CD4-positive, alpha-beta T cell treated with Interleukin-6 for 4 hours (primary cell): Measurements from ENCODE around the gene RPL31.

Source experiments
- DNase-seq: peaks from one replicate; pipeline ENCODE4 v3.0.0-alpha.2; 2020; ENCODE audit warnings: mixed read lengths

RPL31 gene

DNA sequence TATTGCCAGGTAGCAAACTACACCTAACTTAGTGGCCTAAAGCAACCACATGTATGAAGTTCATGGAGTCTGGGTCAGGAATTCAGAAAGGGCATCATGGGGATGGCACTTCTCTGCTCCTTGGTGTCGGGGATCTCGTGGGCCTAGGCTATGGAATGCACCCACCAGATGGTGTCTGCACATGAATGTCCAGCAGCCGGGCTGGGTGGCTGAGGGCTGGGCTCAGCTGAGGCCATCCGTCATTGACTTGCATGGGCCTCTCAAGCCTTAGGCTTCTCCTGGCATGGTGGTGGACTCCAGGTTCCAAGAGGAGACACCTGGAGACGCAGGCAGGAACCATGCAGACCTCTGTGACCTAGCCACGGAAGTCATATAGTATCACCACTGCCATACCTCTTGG, 26.0 kb upstream of the RPL31 start:
- no peak for DNase-seq

DNA sequence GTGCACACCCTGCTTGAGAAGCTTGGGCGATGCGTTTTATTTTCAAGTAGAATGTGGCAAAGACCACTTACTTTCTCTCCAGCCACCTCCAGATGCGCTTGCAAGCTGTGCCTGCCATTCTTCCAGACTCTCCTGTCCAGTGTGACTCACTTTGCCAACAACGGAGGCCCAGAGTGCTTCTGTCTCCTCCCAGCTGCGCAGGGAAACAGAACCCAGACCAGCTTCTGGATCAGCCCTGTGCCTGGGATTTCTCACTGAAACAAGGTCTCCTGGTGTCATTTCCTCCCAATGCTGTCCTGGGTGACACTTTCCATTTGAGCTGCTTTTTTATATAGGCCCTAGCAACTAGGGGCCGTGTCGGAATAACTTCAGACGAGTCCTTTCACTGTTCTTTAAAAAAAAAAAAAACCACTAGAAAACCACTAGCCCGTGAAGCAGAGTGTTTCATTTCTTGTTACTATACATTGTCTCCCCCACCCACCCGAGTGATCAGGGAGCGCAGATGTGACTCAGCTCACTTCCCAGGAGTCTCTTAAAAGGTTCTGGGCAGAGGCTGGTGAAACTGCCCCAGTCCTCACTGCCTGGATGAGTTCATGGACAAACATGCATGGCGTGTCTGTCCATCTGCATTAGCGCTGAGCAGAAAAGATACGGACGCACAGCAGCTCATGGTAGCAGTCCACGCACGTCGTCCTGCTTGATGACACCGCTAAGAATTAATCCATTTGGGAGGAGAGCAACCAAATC, 25.3 kb upstream of the RPL31 start:
- DNase-seq: no peak

DNA sequence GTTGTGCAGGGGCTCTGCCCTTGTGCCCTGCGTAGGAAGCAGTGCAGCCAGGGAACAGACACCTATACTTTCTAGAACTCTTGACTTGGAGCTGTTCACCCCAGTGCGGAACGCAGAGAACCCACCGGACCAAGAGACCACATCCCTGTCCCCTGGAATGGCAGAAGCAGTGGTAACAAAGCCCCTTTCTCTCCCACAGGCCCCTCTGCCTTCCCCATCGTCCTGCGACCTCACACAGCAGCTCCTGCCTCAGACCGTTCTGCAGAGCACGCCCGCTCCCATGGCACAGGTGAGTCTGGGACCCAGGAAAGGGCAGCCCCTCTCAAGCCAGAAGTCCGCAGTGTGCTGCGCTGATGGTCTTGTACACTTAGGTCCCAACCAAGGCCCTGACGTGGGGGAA, 24.6 kb upstream of the RPL31 start:
- no peak for DNase-seq

GRCh38 chr2:100978582-100979191, 23.4 kb upstream of the RPL31 start:
- DNase-seq: no peak

- no peak for DNase-seq
Observed at GRCh38 chr2:100980046-100980445, 22.0 kb upstream of the RPL31 start.

GRCh38 chr2:100981011-100981410, 21.1 kb upstream of the RPL31 start:
- no peak for DNase-seq

DNA sequence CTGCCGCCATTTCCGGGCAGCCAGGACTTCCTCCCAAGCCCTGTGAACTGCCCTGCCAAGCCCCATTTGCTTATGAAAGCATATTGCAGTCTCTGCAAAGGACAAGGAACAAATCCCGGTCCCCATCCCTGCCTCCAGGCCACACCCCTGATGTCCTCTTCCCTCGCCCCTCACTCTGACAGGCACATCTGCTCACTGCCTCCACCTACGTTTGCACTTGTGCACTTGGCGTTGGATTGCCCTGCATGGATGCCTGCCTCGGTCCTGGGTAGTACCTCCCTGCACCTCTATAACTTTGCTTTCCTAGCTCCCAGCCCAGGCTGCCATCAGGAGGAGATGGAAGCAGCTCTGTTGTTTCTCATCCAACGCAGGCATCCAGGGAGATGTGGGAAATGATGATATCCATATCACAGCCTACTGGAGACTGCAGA, 19.6 kb upstream of the RPL31 start:
- DNase-seq: no peak

GRCh38 chr2:100983201-100983600, 18.9 kb upstream of the RPL31 start:
- DNase-seq: no peak

- DNase-seq: no peak
Observed at GRCh38 chr2:100983684-100984310, 18.3 kb upstream of the RPL31 start.

GRCh38 chr2:100984892-100985307, 17.2 kb upstream of the RPL31 start:
- peak; percentile 86 for DNase-seq

GRCh38 chr2:100986157-100986556, 15.9 kb upstream of the RPL31 start:
- DNase-seq: no peak

DNA sequence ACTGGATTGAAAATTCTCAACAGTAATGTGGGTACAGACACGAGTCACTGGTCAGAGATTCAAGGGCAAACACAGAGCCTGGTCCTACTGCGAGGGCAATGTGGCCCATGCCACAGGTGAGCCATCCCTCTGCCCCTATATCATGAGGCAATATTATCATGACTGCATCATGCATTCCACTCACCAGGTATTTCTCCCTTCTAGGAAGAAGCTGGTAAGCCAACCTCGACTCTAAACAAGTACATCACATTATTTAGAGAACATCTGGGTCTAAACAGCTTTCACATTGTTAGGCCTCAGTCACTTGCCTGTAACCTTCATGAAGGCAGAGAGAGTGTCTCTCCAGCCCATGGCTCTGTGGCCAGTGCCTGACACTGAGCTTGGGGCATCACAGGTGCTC, 14.6 kb upstream of the RPL31 start:
- no peak for DNase-seq

DNA sequence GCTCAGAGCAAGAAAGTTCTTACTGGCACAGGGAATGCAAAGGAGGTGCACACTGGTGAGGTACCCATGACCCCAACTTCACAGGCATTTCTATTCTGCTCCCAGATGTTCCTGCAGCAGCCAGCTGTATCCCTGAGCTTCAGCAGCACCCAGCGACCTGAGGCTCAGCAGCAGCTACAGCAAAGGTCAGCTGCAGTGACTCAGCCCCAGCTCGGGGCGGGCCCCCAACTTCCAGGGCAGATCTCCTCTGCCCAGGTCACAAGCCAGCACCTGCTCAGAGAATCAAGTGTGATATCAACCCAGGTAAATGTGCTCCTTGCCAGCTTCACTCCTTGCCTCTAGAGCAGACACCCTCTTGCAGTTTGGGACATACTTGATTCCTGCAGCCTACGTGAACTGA, 14.1 kb upstream of the RPL31 start:
- DNase-seq: no peak

DNA sequence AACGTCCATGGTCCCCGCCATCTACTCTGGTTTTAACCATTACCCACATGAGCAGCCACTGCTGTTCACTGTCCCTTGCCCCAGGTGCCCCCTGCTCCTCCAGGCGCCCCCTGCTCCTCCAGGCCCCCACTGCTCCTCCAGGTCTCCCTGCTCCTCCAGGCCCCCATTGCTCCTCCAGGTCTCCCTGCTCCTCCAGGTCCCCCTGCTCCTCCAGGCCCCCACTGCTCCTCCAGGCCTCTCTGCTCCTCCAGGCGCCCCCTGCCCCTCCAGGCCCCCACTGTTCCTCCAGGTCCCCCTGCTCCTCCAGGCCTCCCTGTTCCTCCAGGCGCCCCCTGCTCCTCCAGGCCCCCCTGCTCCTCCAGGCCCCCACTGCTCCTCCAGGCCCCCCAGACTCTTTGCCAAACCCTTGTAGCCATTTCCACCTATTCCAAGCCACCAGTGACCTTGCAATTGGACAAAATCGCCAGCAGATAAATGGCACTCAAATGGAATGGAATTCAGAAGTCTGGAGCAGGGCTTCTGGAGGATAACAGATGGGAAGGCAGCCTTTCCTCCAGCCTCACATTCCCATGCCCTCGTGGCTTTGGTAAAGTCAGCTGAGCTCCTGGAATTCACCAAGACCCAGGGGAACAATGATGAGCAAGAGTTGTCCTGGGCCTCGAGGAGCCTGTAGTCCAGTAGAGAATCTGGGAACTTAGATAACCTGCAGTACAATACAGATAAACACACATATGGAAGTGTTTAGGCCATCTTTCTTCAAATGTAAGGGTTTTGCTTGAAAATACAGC, 13.3 kb upstream of the RPL31 start:
- no peak for DNase-seq

GRCh38 chr2:100989666-100990065, 12.4 kb upstream of the RPL31 start:
- DNase-seq: no peak

GRCh38 chr2:100990166-100990565, 11.9 kb upstream of the RPL31 start:
- DNase-seq: no peak

DNA sequence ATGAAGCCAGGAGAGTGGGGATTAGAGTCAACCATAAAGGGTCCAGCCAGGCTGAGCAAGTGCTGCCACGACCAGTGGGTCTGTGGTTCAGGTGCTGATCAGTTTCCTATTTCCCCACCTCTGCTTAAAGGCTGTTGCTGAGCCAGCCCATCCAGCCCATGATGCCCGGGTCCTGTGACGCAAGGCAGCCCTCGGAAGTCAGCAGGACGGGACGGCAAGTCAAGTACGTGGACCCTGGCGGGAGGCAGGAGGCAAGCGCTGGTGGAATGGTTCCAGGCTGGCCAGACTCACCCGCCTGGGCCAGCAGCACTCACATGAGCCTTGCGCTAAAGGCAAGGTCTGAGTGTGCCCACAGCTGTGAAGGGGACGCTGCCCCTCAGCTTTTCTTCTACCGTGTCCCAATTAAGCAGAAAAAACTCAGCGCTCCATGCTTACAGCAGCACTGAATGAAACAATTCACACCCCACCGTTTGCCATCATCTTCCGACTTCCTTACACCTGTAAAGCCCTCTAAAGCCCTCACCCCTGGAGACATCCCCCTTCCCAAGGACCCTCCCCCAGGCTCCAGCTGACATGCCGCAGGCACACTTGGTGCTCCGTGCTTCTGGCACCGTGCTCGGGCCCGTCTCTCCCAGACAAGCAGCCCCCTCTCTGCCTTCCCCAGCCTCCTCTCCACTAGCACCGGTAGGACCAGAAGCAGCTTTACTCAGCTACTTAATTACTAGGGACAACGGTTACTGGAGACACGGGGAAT, 11.3 kb upstream of the RPL31 start:
- no peak for DNase-seq

GRCh38 chr2:100991404-100991773, 10.7 kb upstream of the RPL31 start:
- no peak for DNase-seq

- DNase-seq: no peak
Observed at GRCh38 chr2:100992262-100992661, 9.8 kb upstream of the RPL31 start.

GRCh38 chr2:100993294-100993693, 8.8 kb upstream of the RPL31 start:
- DNase-seq: no peak

DNA sequence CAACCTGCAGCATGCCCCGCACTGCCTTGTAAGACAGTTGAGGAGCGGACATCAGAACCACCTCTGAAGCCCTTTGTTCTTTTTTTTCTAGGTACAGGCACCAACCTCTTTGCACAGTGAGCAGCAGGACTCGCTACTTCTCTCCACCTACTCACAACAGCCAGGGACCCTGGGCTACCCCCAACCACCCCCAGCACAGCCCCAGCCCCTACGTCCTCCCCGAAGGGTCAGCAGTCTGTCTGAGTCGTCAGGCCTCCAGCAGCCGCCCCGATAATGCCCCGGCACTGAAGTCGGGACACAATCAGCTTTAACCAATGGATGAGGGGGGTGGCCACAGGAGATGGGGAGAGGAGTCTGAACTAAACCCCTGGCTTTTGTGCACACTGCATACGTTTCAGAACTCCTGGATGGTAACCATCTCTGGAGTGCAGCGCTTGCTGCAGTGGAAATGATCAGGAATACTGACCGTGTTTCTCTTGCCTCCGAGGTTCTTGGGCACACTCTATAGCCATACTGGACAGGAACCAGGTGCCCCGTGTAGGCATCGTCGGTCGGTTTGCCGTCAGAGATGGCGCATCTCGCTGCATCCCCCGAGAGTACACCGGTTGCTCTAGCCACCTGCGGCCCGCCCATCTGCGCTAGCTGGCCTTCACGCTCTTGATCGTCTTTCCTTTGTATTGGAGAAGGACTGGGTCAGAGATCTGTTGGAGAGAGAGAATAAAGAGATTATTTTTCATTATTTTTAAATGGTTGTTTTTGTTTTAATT, 6.6 kb upstream of the RPL31 start:
- no peak for DNase-seq
